Sciatic nerve (tissue), 2 donors: ENCODE measurements around the gene NDUFB8. TPM values are rescaled to one million over a fixed set of nuclear protein-coding genes. Genes with fewer than 3 reads are reported as not detected.

ENCODE experiments used
- ATAC-seq: fragments of 200-7000 bp; cut with Tn5 transposase; one replicate; pipeline ENCODE4 v1.9.1; 2020; ENCODE audit warnings: mild to moderate bottlenecking, moderate library complexity
- DNase-seq: peaks from one replicate; pipeline ENCODE4 v3.0.0-alpha.2; 2020; ENCODE audit warnings: low spot score
- intact Hi-C: fragments of 100-400 bp; cut with DNase I; formaldehyde crosslinking; loops from one replicate; pipeline ENCODE4 v1.14.2; 2022
- total RNA-seq: library from RNA; stranded (reverse); fragmentation: NEBNext Ultra II Directional; extraction: Animal tissue kit (Norgen Biotek cat#: 25700); gene quantifications from one replicate; pipeline ENCODE4 v1.2.1, GENCODE V29; 2021
- donor health status: DM: no; HTN: no; CAD: no.
- donor health status: DM: no; HTN: no; CAD: no.

Gene NDUFB8
- total RNA-seq, 1 donor from 2014 or later, result 123 TPM

GRCh38 chr10:100551738-100552137, 22.1 kb upstream of the NDUFB8 start:
- ATAC-seq (no peak), DNase-seq (no peak)

GRCh38 chr10:100551196-100551595, 21.5 kb upstream of the NDUFB8 start:
- intact Hi-C loops, result no loop called here
- ATAC-seq (no peak), DNase-seq (no peak)

More at GRCh38 chr10:100551738-100552137, 22.1 kb upstream of the NDUFB8 start:
- intact Hi-C loops, result no loop called here

DNA sequence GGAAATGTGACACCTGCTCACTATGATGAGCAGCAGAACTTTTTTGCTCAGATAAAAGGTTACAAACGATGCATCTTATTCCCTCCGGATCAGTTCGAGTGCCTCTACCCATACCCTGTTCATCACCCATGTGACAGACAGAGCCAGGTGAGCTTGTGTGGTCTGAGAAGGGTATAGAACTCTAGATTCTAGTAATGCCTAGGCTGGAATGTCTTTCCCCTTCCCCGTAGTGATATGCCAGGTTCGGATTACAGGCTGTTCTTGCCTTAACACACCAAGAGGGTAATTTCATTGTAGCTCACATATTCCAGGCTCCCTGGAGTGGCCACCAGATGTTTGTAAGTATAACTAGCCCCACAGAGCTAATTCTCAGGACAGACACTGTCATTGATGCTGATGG, 15.3 kb upstream of the NDUFB8 start:
- intact Hi-C loops, result no loop called here
- DNase-seq, result no peak
- no peak for ATAC-seq

DNA sequence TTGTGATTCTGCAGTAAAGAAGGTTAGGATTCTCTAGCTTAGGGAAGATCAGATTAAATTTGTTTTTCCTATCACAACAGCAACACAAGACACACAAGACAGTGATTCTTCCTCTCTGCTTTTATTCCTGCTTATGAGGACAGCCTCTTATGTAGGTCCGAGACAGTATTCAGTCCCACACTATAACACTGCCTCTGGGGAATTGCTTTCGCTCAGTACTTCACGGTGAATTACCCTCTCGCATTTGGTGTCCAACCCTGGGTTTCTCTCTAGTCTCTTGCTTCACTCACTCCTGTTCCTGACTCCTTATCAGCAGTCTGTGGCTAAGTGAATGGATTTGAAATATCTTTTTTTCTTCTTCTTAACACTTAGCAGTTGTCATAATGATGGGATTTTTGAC, 7.8 kb upstream of the NDUFB8 start:
- intact Hi-C loops, result no loop called here
- ATAC-seq, result no peak
- no peak for DNase-seq

GRCh38 chr10:100535715-100536353, 6.2 kb upstream of the NDUFB8 start, which contains the start of gene HIF1AN:
Gene HIF1AN (plus strand): TSS chr10:100535943. CDS start chr10:100535959, 16 bp downstream.
- ATAC-seq (peak; percentile 99), DNase-seq (peak; percentile 90)
- intact Hi-C loops, result no loop called here

DNA sequence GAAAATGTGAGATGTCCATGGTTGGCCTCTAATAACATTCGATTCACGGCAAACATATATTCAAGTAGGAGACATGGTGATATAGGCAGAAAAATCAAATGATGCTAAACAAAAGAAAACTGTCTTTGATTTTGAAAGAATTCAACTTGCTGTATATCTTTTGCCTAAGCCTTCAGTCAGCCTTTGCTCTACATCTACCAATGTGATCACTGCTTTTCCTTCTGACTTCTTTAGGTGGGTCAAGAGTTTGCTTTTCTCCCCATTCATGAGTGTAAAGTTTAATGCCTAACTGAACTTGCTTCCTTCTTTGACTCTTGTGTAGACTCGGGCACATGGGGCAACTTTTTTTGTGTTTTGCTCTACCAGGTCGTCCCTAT, 5.7 kb upstream of the NDUFB8 start:
- ATAC-seq, result no peak
- DNase-seq, result no peak
- intact Hi-C loops, result no loop called here

GRCh38 chr10:100534726-100535125, 5.1 kb upstream of the NDUFB8 start:
- no peak for DNase-seq
- no peak for ATAC-seq
- intact Hi-C loops, result no loop called here

- ATAC-seq (no peak), DNase-seq (no peak)
- intact Hi-C loops, result no loop called here
These were observed 2.1 kb upstream of the NDUFB8 start for GRCh38 chr10:100531761-100532160.

DNA sequence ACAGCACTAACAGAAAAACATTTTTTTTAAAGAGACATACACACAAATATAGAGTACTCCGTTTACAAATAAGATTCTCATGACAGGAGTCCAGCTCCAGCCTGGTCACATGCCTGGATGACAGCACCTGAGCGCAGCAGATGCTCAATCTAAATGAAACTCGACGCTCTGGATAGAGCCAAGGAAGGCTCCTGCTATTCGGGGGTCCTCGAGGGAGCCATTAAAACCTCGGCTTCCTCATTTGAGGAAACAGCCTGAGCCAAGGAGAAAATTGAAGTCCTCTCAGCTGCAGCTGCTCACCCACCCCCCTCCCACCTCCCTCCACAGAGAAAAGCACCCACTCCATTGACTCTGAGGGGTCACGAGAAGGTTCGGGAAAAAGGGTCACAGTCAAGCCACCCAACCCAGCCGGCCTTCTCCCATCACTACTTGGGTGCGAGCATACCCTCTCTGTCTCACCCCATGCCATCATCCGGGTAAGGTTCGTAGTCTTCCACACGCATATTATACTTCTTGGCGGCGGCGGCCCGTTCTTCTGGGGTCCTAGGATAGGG, 673 bp downstream of the NDUFB8 start:
- intact Hi-C loops, result loop anchor here (10.0 kb wide), 1 partner anchor 194 kb away; the partner anchor contains the start of gene PKD2L1
- DNase-seq (no peak), ATAC-seq (peak; percentile 49)

GRCh38 chr10:100528123-100528886, 1.4 kb downstream of the NDUFB8 start:
- DNase-seq (no peak), ATAC-seq (no peak)
- intact Hi-C loops, result loop anchor here (10.0 kb wide), 1 partner anchor 194 kb away; the partner anchor contains the start of gene PKD2L1

DNA sequence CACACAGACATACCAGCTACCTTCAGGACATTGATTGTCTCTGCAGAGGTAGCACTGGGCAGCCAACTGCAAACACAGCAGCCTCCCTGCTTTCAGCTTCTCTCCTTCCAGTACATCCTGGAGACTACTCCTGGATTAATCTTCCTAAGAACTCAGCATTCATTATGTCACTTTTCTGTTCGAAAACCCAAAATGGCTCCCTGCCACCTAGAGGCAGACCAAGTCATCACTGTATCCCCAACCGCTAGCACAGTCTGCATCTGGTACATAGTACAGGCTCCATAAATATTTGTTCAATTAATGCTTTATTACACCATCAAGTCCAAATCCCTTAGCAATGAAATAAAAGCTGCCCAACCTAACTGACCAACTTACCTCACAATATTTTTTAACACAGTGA, 5.0 kb downstream of the NDUFB8 start:
- intact Hi-C loops, result loop anchor here (10.0 kb wide), 1 partner anchor 190 kb away; the partner anchor contains the start of gene PKD2L1
- no peak for ATAC-seq
- DNase-seq, result no peak

GRCh38 chr10:100524206-100524605, 5.5 kb downstream of the NDUFB8 start:
- no peak for ATAC-seq
- DNase-seq, result no peak
- intact Hi-C loops, result loop anchor here (10.0 kb wide), 1 partner anchor 189 kb away; the partner anchor contains the start of gene PKD2L1

DNA sequence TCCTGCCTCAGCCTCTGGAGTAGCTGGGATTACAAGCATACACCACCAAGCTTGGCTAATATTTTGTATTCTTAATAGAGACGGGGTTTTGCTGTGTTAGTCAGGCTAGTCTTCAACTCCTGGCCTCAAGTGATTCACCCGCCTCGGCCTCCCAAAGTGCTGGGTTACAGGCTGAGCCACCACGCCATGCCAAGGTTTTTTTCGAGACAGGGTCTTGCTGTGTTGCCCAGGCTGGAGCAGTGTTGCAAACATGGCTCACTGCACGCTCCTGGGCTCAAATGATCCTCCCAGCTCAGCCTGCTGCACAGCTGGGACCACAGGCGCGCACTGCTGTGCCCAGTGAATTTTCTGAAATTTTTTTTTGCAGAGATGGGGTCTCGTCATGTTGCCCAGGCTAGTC, 6.7 kb downstream of the NDUFB8 start:
- intact Hi-C loops, result loop anchor here (10.0 kb wide), 1 partner anchor 188 kb away; the partner anchor contains the start of gene PKD2L1
- DNase-seq (no peak), ATAC-seq (no peak)

- DNase-seq (no peak), ATAC-seq (no peak)
- intact Hi-C loops, result loop anchor here (10.0 kb wide), 1 partner anchor 187 kb away; the partner anchor contains the start of gene PKD2L1
These were observed 7.4 kb downstream of the NDUFB8 start for GRCh38 chr10:100522107-100522801.

GRCh38 chr10:100520811-100521210, 8.9 kb downstream of the NDUFB8 start:
- ATAC-seq (no peak), DNase-seq (no peak)
- intact Hi-C loops, result loop anchor here (10.0 kb wide), 1 partner anchor 186 kb away; the partner anchor contains the start of gene PKD2L1

DNA sequence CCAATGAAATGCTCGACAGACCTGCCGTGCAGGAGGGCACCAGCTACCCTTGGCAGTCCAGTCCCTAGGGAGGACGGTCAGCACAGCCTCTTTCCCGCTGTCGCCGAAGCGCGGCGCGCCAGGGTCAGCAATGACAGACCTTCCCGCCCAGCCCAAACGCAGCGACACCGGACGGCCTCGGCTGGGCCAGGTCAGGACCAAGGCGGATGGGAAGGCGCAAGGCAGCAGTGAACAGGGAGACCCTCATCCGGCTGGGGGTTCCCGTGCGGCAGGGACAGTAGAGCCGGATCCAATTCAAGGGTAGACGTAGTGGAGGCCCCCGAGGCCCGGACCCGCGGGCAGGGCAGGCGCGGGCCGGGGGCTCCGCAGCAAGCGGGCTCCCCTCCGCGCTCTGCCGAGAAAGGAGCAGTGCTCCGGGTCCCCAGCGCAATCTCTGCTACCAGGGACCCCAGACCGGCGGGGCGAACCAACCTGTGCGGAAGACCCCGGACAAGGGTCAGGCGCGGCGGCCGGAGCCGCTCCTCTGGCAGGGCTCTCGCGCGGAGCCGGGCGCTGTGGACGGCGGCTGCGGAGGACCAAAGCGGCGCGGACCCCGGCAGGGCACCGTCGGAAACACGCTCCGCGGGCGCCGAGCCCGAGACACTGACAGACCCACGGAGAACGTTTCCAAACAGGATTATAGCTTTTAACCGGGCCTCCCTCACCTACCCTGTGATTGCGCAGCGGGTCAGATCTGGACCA, 10.2 kb downstream of the NDUFB8 start, which contains the start of gene SEC31B:
SEC31B (minus strand) TSS at position 551 of the 741 bp plus-strand sequence. CDS start 2,909 bp downstream, outside the sequence.
- ATAC-seq, result peak; percentile 76
- DNase-seq, result peak; percentile 64
- intact Hi-C loops, result loop anchor here (10.0 kb wide), 2 partner anchors 85 to 185 kb away; partner anchors contain the start of gene PKD2L1

- ATAC-seq, result peak; percentile 83
- peak; percentile 82 for DNase-seq
- intact Hi-C loops, result loop anchor here (10.0 kb wide), 1 partner anchor 84 kb away; no protein-coding TSS in a partner anchor
These were observed 10.9 kb downstream of the NDUFB8 start for GRCh38 chr10:100518761-100519241.

- intact Hi-C loops, result loop anchor here (10.0 kb wide), 1 partner anchor 82 kb away; no protein-coding TSS in a partner anchor
- no peak for DNase-seq
- no peak for ATAC-seq
These were observed 12.8 kb downstream of the NDUFB8 start for GRCh38 chr10:100516847-100517246.
